GM13977 (cell line): Measurements from ENCODE around the gene PCSK2.

Experiments
- DNase-seq: peaks from one replicate; pipeline ENCODE4 v3.0.0; 2012; ENCODE audit warnings: low spot score
- in situ Hi-C: fragments of 300-500 bp; cut with MboI; formaldehyde crosslinking; loops from one replicate; pipeline ENCODE4 v1.12.0; 2022; ENCODE audit warnings: low sequenced_read_pairs, low pct_unique_long_range_greater_than_20kb, mixed read lengths, inconsistent platforms; ENCODE audit not compliant: unreplicated experiment
- TF ChIP-seq, protein P1 (sequence below): IDR thresholded peaks from 2 replicates; pipeline ENCODE4 v1.5.1; 2012; ENCODE audit warnings: mild to moderate bottlenecking, control low read depth; ENCODE audit not compliant: insufficient read depth; ENCODE audit errors: extremely low read depth, missing control alignments

PCSK2 gene

DNA sequence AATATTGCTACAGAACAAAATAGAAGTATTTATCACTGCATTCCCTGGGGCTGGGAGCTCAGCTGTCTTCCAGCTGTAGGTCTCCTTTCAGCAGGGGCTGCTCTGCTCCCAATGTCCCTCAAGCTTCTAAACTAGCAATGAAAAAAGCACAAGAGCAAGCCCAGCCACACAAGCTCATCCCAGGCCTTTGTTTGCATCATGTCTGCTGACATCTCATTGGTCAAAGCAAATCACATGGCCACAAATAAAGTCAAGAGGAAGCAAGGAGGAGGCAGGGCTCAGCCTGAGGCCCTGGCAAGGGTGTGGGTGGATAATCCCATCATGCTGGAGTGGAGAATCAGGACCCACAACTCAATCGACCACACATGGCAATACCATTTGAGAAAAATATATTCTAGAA is 306.6 kb downstream of the PCSK2 start:
- DNase-seq = no peak

DNA sequence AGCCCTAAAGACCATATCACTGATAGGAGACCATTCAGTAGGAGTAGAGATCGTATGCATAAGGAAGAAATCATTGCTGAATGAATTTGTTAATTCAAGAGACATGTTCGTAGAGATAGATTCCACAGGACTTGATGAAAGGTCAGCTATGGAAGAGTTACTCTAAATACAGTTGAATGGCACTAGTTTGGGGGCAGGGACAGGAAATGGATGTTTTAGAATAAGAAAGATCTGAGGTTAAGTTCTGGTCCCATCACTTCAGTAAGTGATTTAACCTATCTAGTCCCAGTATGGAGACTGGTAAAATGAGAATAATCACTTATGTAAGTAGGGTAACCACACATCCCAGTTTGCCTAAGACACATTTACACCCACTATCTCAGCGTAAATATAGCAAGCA is 307.2 kb downstream of the PCSK2 start:
- TF ChIP-seq, protein P1, sequence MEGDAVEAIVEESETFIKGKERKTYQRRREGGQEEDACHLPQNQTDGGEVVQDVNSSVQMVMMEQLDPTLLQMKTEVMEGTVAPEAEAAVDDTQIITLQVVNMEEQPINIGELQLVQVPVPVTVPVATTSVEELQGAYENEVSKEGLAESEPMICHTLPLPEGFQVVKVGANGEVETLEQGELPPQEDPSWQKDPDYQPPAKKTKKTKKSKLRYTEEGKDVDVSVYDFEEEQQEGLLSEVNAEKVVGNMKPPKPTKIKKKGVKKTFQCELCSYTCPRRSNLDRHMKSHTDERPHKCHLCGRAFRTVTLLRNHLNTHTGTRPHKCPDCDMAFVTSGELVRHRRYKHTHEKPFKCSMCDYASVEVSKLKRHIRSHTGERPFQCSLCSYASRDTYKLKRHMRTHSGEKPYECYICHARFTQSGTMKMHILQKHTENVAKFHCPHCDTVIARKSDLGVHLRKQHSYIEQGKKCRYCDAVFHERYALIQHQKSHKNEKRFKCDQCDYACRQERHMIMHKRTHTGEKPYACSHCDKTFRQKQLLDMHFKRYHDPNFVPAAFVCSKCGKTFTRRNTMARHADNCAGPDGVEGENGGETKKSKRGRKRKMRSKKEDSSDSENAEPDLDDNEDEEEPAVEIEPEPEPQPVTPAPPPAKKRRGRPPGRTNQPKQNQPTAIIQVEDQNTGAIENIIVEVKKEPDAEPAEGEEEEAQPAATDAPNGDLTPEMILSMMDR = no peak
- in situ Hi-C loops = loop anchor here (25.0 kb wide), 1 partner anchor 403 kb away; no protein-coding TSS in a partner anchor
- DNase-seq = no peak

More for the DNA sequence above, 306.6 kb downstream of the PCSK2 start:
- in situ Hi-C loops = loop anchor here (25.0 kb wide), 1 partner anchor 404 kb away; no protein-coding TSS in a partner anchor
- TF ChIP-seq, protein P1 = no peak
